B cell (primary cell): Measurements from ENCODE around the gene APOL5. TPM values are rescaled to one million over a fixed set of nuclear protein-coding genes. Genes with fewer than 3 reads are reported as not detected.
"Not testable (repeated sequence)": the region's sequence is repeated elsewhere in the genome, so short reads cannot be mapped to it uniquely, and the experiment has no call there.

Experiments used
- ATAC-seq: fragments of 200-7000 bp; cut with Tn5 transposase; one replicate; pipeline ENCODE4 v1.10.0; 2021; ENCODE audit warnings: low read depth, mild to moderate bottlenecking, moderate number of reproducible peaks, moderate library complexity
- CTCF ChIA-PET: fragments of 350-600 bp; sonication (Branson Sonifier 250); formaldehyde crosslinking; loops from one replicate; lab custom pipeline; 2021; ENCODE audit warnings: antibody characterized with exemption, inconsistent platforms; lab: Charles Lee
- POLR2A ChIA-PET: fragments of 350-600 bp; sonication (Branson Sonifier 250); formaldehyde crosslinking; loops from one replicate; lab custom pipeline; 2021; ENCODE audit warnings: antibody characterized with exemption; lab: Charles Lee
- DNase-seq: peaks from one replicate; pipeline ENCODE4 v3.0.0; 2013
- H2AFZ ChIP-seq: 2 replicates; pipeline ENCODE4 v1.6.1; 2012; ENCODE audit warnings: mild to moderate bottlenecking, low read depth, low read length; ENCODE audit not compliant: insufficient read depth, poor library complexity, severe bottlenecking
- H3K27ac ChIP-seq, 2 donors: 1 replicate in 1 of 2; 2 replicates in 1 of 2; pipeline ENCODE4 v1.5.1; 2012 to 2013; ENCODE audit warnings: low read length in 2 of 2, mild to moderate bottlenecking in 2 of 2, moderate library complexity in 1 of 2
- H3K27me3 ChIP-seq, 4 experiments: fragments of 200-600 bp in 1 of 4; sonication (generic) in 1 of 4; replicated peaks in 1 of 4; 1 replicate in 2 of 4; 2 replicates in 2 of 4; pipeline versions ENCODE4 v1.6.1 to v1.7.0; 2013 to 2016; ENCODE audit warnings: low read length in 3 of 4, mild to moderate bottlenecking in 2 of 4, mixed read lengths in 1 of 4, moderate library complexity in 1 of 4; ENCODE audit not compliant: insufficient read depth in 4 of 4, control insufficient read depth in 3 of 4; ENCODE audit errors: control extremely low read depth in 1 of 4
- H3K36me3 ChIP-seq, 2 experiments: replicated peaks in 1 of 2; 1 replicate in 1 of 2; 2 replicates in 1 of 2; pipeline versions ENCODE4 v1.6.1 to v1.7.1; 2013; ENCODE audit warnings: low read length in 1 of 2; ENCODE audit not compliant: insufficient read depth in 2 of 2, control insufficient read depth in 1 of 2; ENCODE audit errors: control extremely low read depth in 1 of 2, extremely low read depth in 1 of 2
- H3K4me1 ChIP-seq, 2 donors: fragments of 200-600 bp in 1 of 2; sonication (generic) in 1 of 2; 1 replicate in 1 of 2; 2 replicates in 1 of 2; pipeline versions ENCODE4 v1.5.1 to v1.6.1; 2013 to 2017; ENCODE audit warnings: low read length in 2 of 2; ENCODE audit not compliant: control insufficient read depth in 2 of 2, insufficient read depth in 2 of 2
- H3K4me2 ChIP-seq: replicated peaks from 2 replicates; pipeline ENCODE3; 2012; ENCODE audit warnings: mild to moderate bottlenecking, low read depth, low read length; ENCODE audit not compliant: poor library complexity, severe bottlenecking
- H3K4me3 ChIP-seq, 5 experiments: fragments of 200-600 bp in 1 of 5; sonication (generic) in 1 of 5; 1 replicate in 3 of 5; 2 replicates in 2 of 5; pipeline versions ENCODE4 v1.5.1 to v1.7.0; 2011 to 2016; ENCODE audit warnings: low read length in 4 of 5, mild to moderate bottlenecking in 4 of 5, low read depth in 2 of 5, control low read depth in 1 of 5, moderate library complexity in 1 of 5; ENCODE audit not compliant: insufficient read depth in 1 of 5; ENCODE audit errors: control extremely low read depth in 1 of 5, extremely low read depth in 1 of 5
- H3K79me2 ChIP-seq: fragments of 200-600 bp; sonication (generic); one replicate; pipeline ENCODE4 v1.6.0; 2016; ENCODE audit warnings: low read length; ENCODE audit not compliant: control insufficient read depth, insufficient read depth
- H3K9ac ChIP-seq: fragments of 200-600 bp; sonication (generic); 2 replicates; pipeline ENCODE4 v1.6.1; 2017; ENCODE audit warnings: mild to moderate bottlenecking, low read length, moderate library complexity
- H3K9me3 ChIP-seq, 3 donors: one replicate each; pipeline versions ENCODE4 v1.6.1 to v1.7.1; 2013; ENCODE audit warnings: low read length in 2 of 3; ENCODE audit not compliant: control insufficient read depth in 2 of 3, insufficient read depth in 1 of 3; ENCODE audit errors: control extremely low read depth in 1 of 3
- H4K20me1 ChIP-seq: 2 replicates; pipeline ENCODE4 v1.6.0; 2012; ENCODE audit warnings: mild to moderate bottlenecking, low read length; ENCODE audit not compliant: insufficient read depth, control insufficient read depth, poor library complexity, severe bottlenecking
- H3K27ac Mint-ChIP-seq: one replicate; pipeline ENCODE4 v1.8.0; 2021; ENCODE audit warnings: mixed read lengths
- H3K27me3 Mint-ChIP-seq: one replicate; pipeline ENCODE4 v1.8.0; 2021; ENCODE audit warnings: mixed read lengths
- H3K4me1 Mint-ChIP-seq: one replicate; pipeline ENCODE4 v1.8.0; 2021; ENCODE audit warnings: mixed read lengths
- H3K4me3 Mint-ChIP-seq: one replicate; pipeline ENCODE4 v1.8.0; 2021; ENCODE audit warnings: mixed read lengths
- H3K9me3 Mint-ChIP-seq: one replicate; pipeline ENCODE4 v1.8.0; 2022; ENCODE audit warnings: mixed read lengths; ENCODE audit not compliant: insufficient read depth
- EZH2 ChIP-seq: IDR thresholded peaks from 2 replicates; pipeline ENCODE4 v1.6.1; 2012; ENCODE audit warnings: borderline replicate concordance, low read depth, mild to moderate bottlenecking, moderate library complexity, low read length; ENCODE audit not compliant: insufficient read depth, poor library complexity, severe bottlenecking
- WGBS: methylation state at CpG from one replicate; pipeline ENCODE4 v1.1.5; 2013; ENCODE audit warnings: missing lambda C conversion rate; ENCODE audit not compliant: insufficient coverage; 5-methylcytosine and 5-hydroxymethylcytosine counted together
- intact Hi-C: fragments of 100-400 bp; cut with micrococcal nuclease; formaldehyde crosslinking; loops from one replicate; pipeline ENCODE4 v1.10.0; 2022
- polyA plus RNA-seq: library from polyadenylated mRNA; depleted of rRNA; stranded (reverse); fragments of >200 nt; gene quantifications from 2 replicates; pipeline ENCODE4 v1.2.3, GENCODE V29; 2012
- total RNA-seq, 2 donors: library from RNA; stranded (reverse); fragments of 120-200 nt in 1 of 2; gene quantifications; 1 replicate in 1 of 2; 2 replicates in 1 of 2; pipeline versions ENCODE4 v1.2.3 to v1.2.4, GENCODE V29; 2013 to 2022
- TF ChIP-seq, protein P1 (sequence below): fragments of 200-600 bp; IDR thresholded peaks from one replicate; pipeline ENCODE4 v1.8.0; 2022; ENCODE audit warnings: antibody characterized with exemption, mild to moderate bottlenecking

The APOL5 gene
- total and polyA plus RNA-seq, 2 donors (not counting 1 experiment from before 2014, with no cell fraction given): not detected

DNA sequence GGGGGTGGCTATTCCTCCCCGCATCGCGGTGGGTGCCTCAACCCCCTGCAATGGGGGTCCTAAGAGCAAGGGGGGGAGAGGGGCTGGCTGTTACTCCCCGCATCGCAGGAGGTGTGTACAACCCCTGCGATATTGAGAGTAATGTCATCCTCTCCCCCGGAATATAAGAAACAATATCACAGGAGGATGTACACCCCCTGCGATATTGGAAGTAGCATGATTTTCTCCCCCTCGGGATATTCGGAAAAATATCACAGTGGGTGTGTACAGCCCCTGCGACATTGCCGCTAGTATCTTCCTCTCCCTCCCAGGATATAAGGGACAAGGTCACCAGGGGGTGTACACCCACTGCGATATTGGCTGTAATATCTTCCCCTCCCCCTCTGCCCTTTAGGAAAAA, 22.5 kb upstream of the APOL5 start:
- Histone ChIP-seq H3K27me3 (no peaks in the 10 kb centered on the region), H4K20me1 (no peaks in the 10 kb centered on the region), H3K9ac (no peak overlapping the region), H2AFZ (no peak overlapping the region), H3K79me2 (no peaks in the 10 kb centered on the region), H3K27ac (no peak overlapping the region), H3K9me3 (no peaks in the 10 kb centered on the region), H3K4me3 (no peak overlapping the region), H3K4me2 (no peak overlapping the region), H3K4me1 (no peaks in the 10 kb centered on the region), H3K36me3 (no peaks in the 10 kb centered on the region)
- ChIA-PET CTCF (no interaction called here), POLR2A (no interaction called here)
- no peaks in the 10 kb centered on the region for H3K4me1 Mint-ChIP-seq
- 96% methylated on average over 4 of the region's 13 CpGs for whole genome bisulfite sequencing
- intact Hi-C loops: no loop called here
- ATAC-seq (no peak), DNase-seq (no peak)
- H3K27me3 Mint-ChIP-seq: peaks cover 24% of the 10 kb centered on the region
- H3K9me3 Mint-ChIP-seq: no peaks in the 10 kb centered on the region
- no peak overlapping the region for H3K4me3 Mint-ChIP-seq
- TF ChIP-seq, protein P1, sequence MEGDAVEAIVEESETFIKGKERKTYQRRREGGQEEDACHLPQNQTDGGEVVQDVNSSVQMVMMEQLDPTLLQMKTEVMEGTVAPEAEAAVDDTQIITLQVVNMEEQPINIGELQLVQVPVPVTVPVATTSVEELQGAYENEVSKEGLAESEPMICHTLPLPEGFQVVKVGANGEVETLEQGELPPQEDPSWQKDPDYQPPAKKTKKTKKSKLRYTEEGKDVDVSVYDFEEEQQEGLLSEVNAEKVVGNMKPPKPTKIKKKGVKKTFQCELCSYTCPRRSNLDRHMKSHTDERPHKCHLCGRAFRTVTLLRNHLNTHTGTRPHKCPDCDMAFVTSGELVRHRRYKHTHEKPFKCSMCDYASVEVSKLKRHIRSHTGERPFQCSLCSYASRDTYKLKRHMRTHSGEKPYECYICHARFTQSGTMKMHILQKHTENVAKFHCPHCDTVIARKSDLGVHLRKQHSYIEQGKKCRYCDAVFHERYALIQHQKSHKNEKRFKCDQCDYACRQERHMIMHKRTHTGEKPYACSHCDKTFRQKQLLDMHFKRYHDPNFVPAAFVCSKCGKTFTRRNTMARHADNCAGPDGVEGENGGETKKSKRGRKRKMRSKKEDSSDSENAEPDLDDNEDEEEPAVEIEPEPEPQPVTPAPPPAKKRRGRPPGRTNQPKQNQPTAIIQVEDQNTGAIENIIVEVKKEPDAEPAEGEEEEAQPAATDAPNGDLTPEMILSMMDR: no peak
- no peak for TF ChIP-seq EZH2
- H3K27ac Mint-ChIP-seq: no peak overlapping the region

DNA sequence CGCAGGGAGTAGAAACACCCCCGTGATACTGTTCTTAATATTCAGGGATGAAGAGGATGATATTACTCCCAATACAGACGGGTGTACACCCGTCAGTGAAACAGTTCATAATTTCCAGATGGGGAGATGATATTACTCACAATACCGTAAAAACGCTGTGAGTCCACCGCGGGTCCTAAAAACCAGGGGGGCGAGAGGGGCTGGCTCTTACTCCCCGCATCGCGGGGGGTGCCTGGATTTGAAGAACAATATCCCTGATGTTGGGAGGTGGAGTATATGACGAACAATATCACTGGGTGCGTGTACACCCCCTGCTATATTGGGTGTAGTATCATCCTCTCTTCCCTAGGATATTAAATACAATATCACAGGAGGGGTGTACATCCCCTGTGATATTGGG, 20.5 kb upstream of the APOL5 start:
- 90% methylated on average over 8 of the region's 14 CpGs for WGBS
- Histone ChIP-seq H3K4me2 (no peak overlapping the region), H3K79me2 (no peaks in the 10 kb centered on the region), H3K36me3 (no peaks in the 10 kb centered on the region), H3K9me3 (no peaks in the 10 kb centered on the region), H2AFZ (no peak overlapping the region), H3K9ac (no peak overlapping the region), H3K27me3 (peaks cover 0 to 2% (median 0%) of the 10 kb centered on the region in 4 experiments), H3K4me1 (no peaks in the 10 kb centered on the region), H3K27ac (no peak overlapping the region), H4K20me1 (no peaks in the 10 kb centered on the region), H3K4me3 (no peak overlapping the region)
- ATAC-seq (no peak), DNase-seq (no peak)
- intact Hi-C loops: no loop called here
- peaks cover 17% of the 10 kb centered on the region for H3K27me3 Mint-ChIP-seq
- ChIA-PET POLR2A (no interaction called here), CTCF (no interaction called here)
- no peaks in the 10 kb centered on the region for H3K4me1 Mint-ChIP-seq
- no peak overlapping the region for H3K27ac Mint-ChIP-seq
- H3K4me3 Mint-ChIP-seq: no peak overlapping the region
- TF ChIP-seq, protein P1: no peak
- TF ChIP-seq EZH2: no peak
- H3K9me3 Mint-ChIP-seq: no peaks in the 10 kb centered on the region

DNA sequence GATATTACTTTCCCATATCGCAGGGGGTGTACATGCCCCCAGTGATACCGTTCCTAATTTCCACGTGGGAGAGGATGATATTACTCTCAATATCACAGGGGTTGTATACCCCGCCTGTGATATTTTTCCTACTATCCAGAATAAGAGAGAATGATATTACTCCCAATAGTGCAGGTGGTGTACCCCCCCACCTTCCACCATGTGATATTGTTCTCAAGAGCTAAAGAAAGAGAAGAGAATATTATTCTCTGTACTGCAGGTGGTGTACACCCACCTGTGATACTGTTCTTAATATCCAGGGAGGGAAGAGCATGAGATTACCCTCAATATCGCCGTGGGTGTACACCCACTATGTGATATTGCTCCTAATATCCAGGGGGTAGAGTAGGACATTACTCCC, 17.8 kb upstream of the APOL5 start:
- H3K27me3 Mint-ChIP-seq, CTCF ChIA-PET, H3K4me1 Mint-ChIP-seq, H3K27ac Mint-ChIP-seq, H3K4me3 Mint-ChIP-seq, intact Hi-C loops, H3K9me3 ChIP-seq, H3K79me2 ChIP-seq, H2AFZ ChIP-seq, H3K9ac ChIP-seq, H3K27me3 ChIP-seq, H3K36me3 ChIP-seq, POLR2A ChIA-PET, H3K4me2 ChIP-seq, H4K20me1 ChIP-seq, H3K27ac ChIP-seq, DNase-seq, H3K4me1 ChIP-seq, H3K9me3 Mint-ChIP-seq, H3K4me3 ChIP-seq, ATAC-seq: not testable (repeated sequence)
- WGBS: no CpG with 5 or more reads among the region's 6 CpGs
